Smooth muscle cell (in vitro differentiated cells): ENCODE data around the gene SBNO2. TPM values are rescaled to one million over a fixed set of nuclear protein-coding genes. Genes with fewer than 3 reads are reported as not detected.

ENCODE experiments used
- DNase-seq: peaks from one replicate; lab custom pipeline; 2025; ENCODE audit not compliant: unreplicated experiment; lab: John Stamatoyannopoulos, UW
- H2AFZ ChIP-seq: fragments of 200-600 bp; sonication (generic); 2 replicates; pipeline ENCODE4 v1.6.0; 2016; ENCODE audit warnings: antibody characterized with exemption, low read depth, mild to moderate bottlenecking
- H3F3A ChIP-seq: fragments of 200-600 bp; sonication (generic); 2 replicates; pipeline ENCODE4 v1.6.0; 2017; ENCODE audit warnings: antibody characterized with exemption, low read depth
- H3K27ac ChIP-seq: fragments of 200-600 bp; sonication (generic); 2 replicates; pipeline ENCODE4 v1.5.1; 2016; ENCODE audit warnings: low read depth, mild to moderate bottlenecking
- H3K27me3 ChIP-seq: fragments of 200-600 bp; sonication (generic); 2 replicates; pipeline ENCODE4 v1.6.1; 2016; ENCODE audit warnings: low read depth, mild to moderate bottlenecking
- H3K36me3 ChIP-seq: fragments of 200-600 bp; sonication (generic); 2 replicates; pipeline ENCODE4 v1.5.1; 2016; ENCODE audit warnings: low read depth
- H3K4me1 ChIP-seq: fragments of 200-600 bp; sonication (generic); 2 replicates; pipeline ENCODE4 v1.5.1; 2016; ENCODE audit warnings: low read depth
- H3K4me2 ChIP-seq: fragments of 200-600 bp; sonication (generic); 2 replicates; pipeline ENCODE4 v1.6.0; 2016; ENCODE audit warnings: mild to moderate bottlenecking
- H3K4me3 ChIP-seq: fragments of 200-600 bp; sonication (generic); 2 replicates; pipeline ENCODE4 v1.5.1; 2016; ENCODE audit warnings: mild to moderate bottlenecking
- H3K79me2 ChIP-seq: fragments of 200-600 bp; sonication (generic); 2 replicates; pipeline ENCODE4 v1.6.0; 2016; ENCODE audit warnings: low read depth, mild to moderate bottlenecking
- H3K9ac ChIP-seq: fragments of 200-600 bp; sonication (generic); 2 replicates; pipeline ENCODE4 v1.6.0; 2016; ENCODE audit warnings: low read depth
- H3K9me3 ChIP-seq: fragments of 200-600 bp; sonication (generic); replicated peaks from 2 replicates; pipeline ENCODE4 v1.5.1; 2016; ENCODE audit warnings: low read depth
- H4K20me1 ChIP-seq: fragments of 200-600 bp; sonication (generic); 2 replicates; pipeline ENCODE4 v1.6.0; 2016; ENCODE audit warnings: low read depth
- WGBS: methylation state at CpG from one replicate; pipeline ENCODE4 v1.1.7; 2016; ENCODE audit warnings: low lambda C conversion rate; 5-methylcytosine and 5-hydroxymethylcytosine counted together
- polyA plus RNA-seq: library from polyadenylated mRNA; unstranded; fragments of >200 nt; fragmentation: Nextera tagmentation; extraction: Ambion mirVana; gene quantifications from 2 replicates; pipeline ENCODE4 v1.2.1, GENCODE V29; 2016
- total RNA-seq: library from RNA; depleted of rRNA; stranded (reverse); fragments of >200 nt; gene quantifications from 2 replicates; pipeline ENCODE4 v1.2.3, GENCODE V29; 2014
- TF ChIP-seq, protein P1 (sequence below): fragments of 200-600 bp; sonication (generic); IDR thresholded peaks from 2 replicates; pipeline ENCODE4 v1.5.1; 2017; ENCODE audit warnings: borderline replicate concordance, mild to moderate bottlenecking, antibody characterized with exemption; ENCODE audit not compliant: insufficient read depth, poor library complexity, severe bottlenecking

SBNO2 gene
- total and polyA plus RNA-seq, 2 experiments from 2014 or later: 16.4 to 17.6 TPM

DNA sequence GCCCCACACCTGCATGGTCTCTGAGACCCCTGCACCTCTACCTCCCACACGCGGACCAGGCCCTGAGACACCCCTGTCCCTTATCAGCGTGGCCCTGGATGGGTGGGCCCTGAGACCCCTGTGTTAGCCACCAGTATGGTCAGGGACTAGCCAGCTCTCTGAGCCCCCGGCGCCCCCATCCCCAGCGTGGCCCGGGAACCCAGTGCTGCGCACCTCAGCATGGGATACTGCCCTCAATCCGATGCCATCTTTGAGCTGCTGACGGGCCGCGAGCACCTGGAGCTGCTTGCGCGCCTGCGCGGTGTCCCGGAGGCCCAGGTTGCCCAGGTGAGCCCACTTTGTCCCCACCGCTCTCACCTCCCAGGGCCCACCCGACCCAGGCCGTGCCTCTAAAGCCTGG, 112.1 kb downstream of the SBNO2 start:
- H4K20me1 ChIP-seq: no peaks in the 10 kb centered on the region
- peaks cover 5% of the 10 kb centered on the region for H3F3A ChIP-seq
- no peak overlapping the region for H3K27ac ChIP-seq
- H3K4me3 ChIP-seq: no peak overlapping the region
- peaks cover 13% of the 10 kb centered on the region for H3K9me3 ChIP-seq
- H3K79me2 ChIP-seq: no peaks in the 10 kb centered on the region
- peaks cover 9% of the 10 kb centered on the region for H3K36me3 ChIP-seq
- DNase-seq: no peak
- H2AFZ ChIP-seq: no peak overlapping the region
- peaks cover 6% of the 10 kb centered on the region for H3K4me1 ChIP-seq
- no peak overlapping the region for H3K9ac ChIP-seq
- TF ChIP-seq, protein P1, sequence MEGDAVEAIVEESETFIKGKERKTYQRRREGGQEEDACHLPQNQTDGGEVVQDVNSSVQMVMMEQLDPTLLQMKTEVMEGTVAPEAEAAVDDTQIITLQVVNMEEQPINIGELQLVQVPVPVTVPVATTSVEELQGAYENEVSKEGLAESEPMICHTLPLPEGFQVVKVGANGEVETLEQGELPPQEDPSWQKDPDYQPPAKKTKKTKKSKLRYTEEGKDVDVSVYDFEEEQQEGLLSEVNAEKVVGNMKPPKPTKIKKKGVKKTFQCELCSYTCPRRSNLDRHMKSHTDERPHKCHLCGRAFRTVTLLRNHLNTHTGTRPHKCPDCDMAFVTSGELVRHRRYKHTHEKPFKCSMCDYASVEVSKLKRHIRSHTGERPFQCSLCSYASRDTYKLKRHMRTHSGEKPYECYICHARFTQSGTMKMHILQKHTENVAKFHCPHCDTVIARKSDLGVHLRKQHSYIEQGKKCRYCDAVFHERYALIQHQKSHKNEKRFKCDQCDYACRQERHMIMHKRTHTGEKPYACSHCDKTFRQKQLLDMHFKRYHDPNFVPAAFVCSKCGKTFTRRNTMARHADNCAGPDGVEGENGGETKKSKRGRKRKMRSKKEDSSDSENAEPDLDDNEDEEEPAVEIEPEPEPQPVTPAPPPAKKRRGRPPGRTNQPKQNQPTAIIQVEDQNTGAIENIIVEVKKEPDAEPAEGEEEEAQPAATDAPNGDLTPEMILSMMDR: no peak
- no peak overlapping the region for H3K4me2 ChIP-seq
- WGBS: 98% methylated on average over 16 of the region's 20 CpGs
- no peaks in the 10 kb centered on the region for H3K27me3 ChIP-seq

GRCh38 chr19:1060689-1061088, 113.4 kb downstream of the SBNO2 start:
- Histone ChIP-seq H2AFZ (no peak overlapping the region), H3K4me2 (no peak overlapping the region), H4K20me1 (no peaks in the 10 kb centered on the region), H3K27ac (no peak overlapping the region), H3F3A (peaks cover 5% of the 10 kb centered on the region), H3K4me1 (no peaks in the 10 kb centered on the region), H3K36me3 (peaks cover 22% of the 10 kb centered on the region), H3K27me3 (no peaks in the 10 kb centered on the region), H3K79me2 (no peaks in the 10 kb centered on the region), H3K9ac (no peak overlapping the region), H3K4me3 (no peak overlapping the region), H3K9me3 (peaks cover 19% of the 10 kb centered on the region)
- 95% methylated on average over 5 of the region's 5 CpGs for WGBS
- TF ChIP-seq, protein P1: no peak
- no peak for DNase-seq

- TF ChIP-seq, protein P1: no peak
- Histone ChIP-seq H3K9me3 (peaks cover 19% of the 10 kb centered on the region), H3K27me3 (no peaks in the 10 kb centered on the region), H4K20me1 (no peaks in the 10 kb centered on the region), H3F3A (no peaks in the 10 kb centered on the region), H3K79me2 (no peaks in the 10 kb centered on the region), H3K4me3 (no peak overlapping the region), H2AFZ (no peak overlapping the region), H3K36me3 (peaks cover 26% of the 10 kb centered on the region), H3K4me2 (no peak overlapping the region), H3K9ac (no peak overlapping the region), H3K27ac (no peak overlapping the region), H3K4me1 (no peaks in the 10 kb centered on the region)
- 100% methylated on average over 5 of the region's 5 CpGs for WGBS
- DNase-seq: no peak
Observed at GRCh38 chr19:1058112-1058511, 116.0 kb downstream of the SBNO2 start.

Other genes starting within 250 kb of the SBNO2 start
- 50.3 TPM in 2 replicates for gene ARID3A, start 248.2 kb downstream of the SBNO2 start, total RNA-seq
- 45.7 and 75.2 TPM in 2 replicates for gene ARID3A, start 248.2 kb downstream of the SBNO2 start, polyA plus RNA-seq
- gene WDR18, start 189.9 kb downstream of the SBNO2 start, total RNA-seq: 33.8 and 69.4 TPM in 2 replicates
- 153 and 160 TPM in 2 replicates for gene WDR18, start 189.9 kb downstream of the SBNO2 start, polyA plus RNA-seq
- gene GRIN3B, start 173.8 kb downstream of the SBNO2 start, total RNA-seq: 1.2 and 12.6 TPM in 2 replicates
- gene GRIN3B, start 173.8 kb downstream of the SBNO2 start, polyA plus RNA-seq: 1.2 and 3.6 TPM in 2 replicates
- gene TMEM259, start 153.1 kb downstream of the SBNO2 start, total RNA-seq: 112 and 133 TPM in 2 replicates
- gene TMEM259, start 153.1 kb downstream of the SBNO2 start, polyA plus RNA-seq: 232 and 301 TPM in 2 replicates
- gene RNU6-2, start 152.7 kb downstream of the SBNO2 start, total RNA-seq: not detected in 2 replicates
- not detected in 2 replicates for gene RNU6-2, start 152.7 kb downstream of the SBNO2 start, polyA plus RNA-seq
- 150 and 155 TPM in 2 replicates for gene CNN2, start 147.7 kb downstream of the SBNO2 start, total RNA-seq
- 392 and 404 TPM in 2 replicates for gene CNN2, start 147.7 kb downstream of the SBNO2 start, polyA plus RNA-seq
- 4.1 and 5.0 TPM in 2 replicates for gene ABCA7, start 134.2 kb downstream of the SBNO2 start, total RNA-seq
- gene ABCA7, start 134.2 kb downstream of the SBNO2 start, polyA plus RNA-seq: 11.8 and 26.5 TPM in 2 replicates
- 4.4 and 8.7 TPM in 2 replicates for gene ARHGAP45, start 107.1 kb downstream of the SBNO2 start, total RNA-seq
- 8.0 and 13.9 TPM in 2 replicates for gene ARHGAP45, start 107.1 kb downstream of the SBNO2 start, polyA plus RNA-seq
- 99.1 and 114 TPM in 2 replicates for gene POLR2E, start 78.9 kb downstream of the SBNO2 start, total RNA-seq
- gene POLR2E, start 78.9 kb downstream of the SBNO2 start, polyA plus RNA-seq: 235 and 260 TPM in 2 replicates
- 319 and 325 TPM in 2 replicates for gene GPX4, start 70.3 kb downstream of the SBNO2 start, total RNA-seq
- 441 and 450 TPM in 2 replicates for gene GPX4, start 70.3 kb downstream of the SBNO2 start, polyA plus RNA-seq
- 23.6 and 29.3 TPM in 2 replicates for gene STK11, start 31.5 kb upstream of the SBNO2 start, total RNA-seq
- gene STK11, start 31.5 kb upstream of the SBNO2 start, polyA plus RNA-seq: 62.3 and 79.7 TPM in 2 replicates
- gene CBARP, start 63.7 kb upstream of the SBNO2 start, total RNA-seq: 1.7 and 2.7 TPM in 2 replicates
- 10.2 and 10.5 TPM in 2 replicates for gene CBARP, start 63.7 kb upstream of the SBNO2 start, polyA plus RNA-seq
- gene ATP5F1D, start 67.5 kb upstream of the SBNO2 start, total RNA-seq: 29.1 and 68.8 TPM in 2 replicates
- 265 and 272 TPM in 2 replicates for gene ATP5F1D, start 67.5 kb upstream of the SBNO2 start, polyA plus RNA-seq
- gene MIDN, start 74.3 kb upstream of the SBNO2 start, total RNA-seq: 25.0 and 58.5 TPM in 2 replicates
- 65.3 and 70.6 TPM in 2 replicates for gene MIDN, start 74.3 kb upstream of the SBNO2 start, polyA plus RNA-seq
- gene CIRBP, start 95.1 kb upstream of the SBNO2 start, total RNA-seq: 119 and 122 TPM in 2 replicates
- gene CIRBP, start 95.1 kb upstream of the SBNO2 start, polyA plus RNA-seq: 215 and 235 TPM in 2 replicates
- gene FAM174C, start 101.3 kb upstream of the SBNO2 start, total RNA-seq: 33.4 and 41.5 TPM in 2 replicates
- 75.6 and 78.1 TPM in 2 replicates for gene FAM174C, start 101.3 kb upstream of the SBNO2 start, polyA plus RNA-seq
- gene EFNA2, start 111.6 kb upstream of the SBNO2 start, total RNA-seq: 6.2 and 7.4 TPM in 2 replicates
- 0.89 and 1.2 TPM in 2 replicates for gene EFNA2, start 111.6 kb upstream of the SBNO2 start, polyA plus RNA-seq
- gene NDUFS7, start 209.6 kb upstream of the SBNO2 start, total RNA-seq: 62.7 and 95.8 TPM in 2 replicates
- 226 and 245 TPM in 2 replicates for gene NDUFS7, start 209.6 kb upstream of the SBNO2 start, polyA plus RNA-seq
- 15.8 and 22.3 TPM in 2 replicates for gene GAMT, start 227.3 kb upstream of the SBNO2 start, total RNA-seq
- gene GAMT, start 227.3 kb upstream of the SBNO2 start, polyA plus RNA-seq: 35.2 and 47.4 TPM in 2 replicates
- 33.7 and 41.7 TPM in 2 replicates for gene DAZAP1, start 233.3 kb upstream of the SBNO2 start, total RNA-seq
- gene DAZAP1, start 233.3 kb upstream of the SBNO2 start, polyA plus RNA-seq: 35.5 and 37.0 TPM in 2 replicates